GM18861 (cell line): ENCODE results near the gene KIAA1217.
A peak's percentile ranks its signal among the peaks of the same experiment; 100 is the strongest.

Source experiments
- ATAC-seq: cut with Tn5 transposase; IDR thresholded peaks from one replicate; pipeline ENCODE4 v1.9.1; 2021; ENCODE audit not compliant: unreplicated experiment

KIAA1217 gene

GRCh38 chr10:24358022-24358421 lies 149.1 kb downstream of the KIAA1217 start:
- no peak for ATAC-seq

DNA sequence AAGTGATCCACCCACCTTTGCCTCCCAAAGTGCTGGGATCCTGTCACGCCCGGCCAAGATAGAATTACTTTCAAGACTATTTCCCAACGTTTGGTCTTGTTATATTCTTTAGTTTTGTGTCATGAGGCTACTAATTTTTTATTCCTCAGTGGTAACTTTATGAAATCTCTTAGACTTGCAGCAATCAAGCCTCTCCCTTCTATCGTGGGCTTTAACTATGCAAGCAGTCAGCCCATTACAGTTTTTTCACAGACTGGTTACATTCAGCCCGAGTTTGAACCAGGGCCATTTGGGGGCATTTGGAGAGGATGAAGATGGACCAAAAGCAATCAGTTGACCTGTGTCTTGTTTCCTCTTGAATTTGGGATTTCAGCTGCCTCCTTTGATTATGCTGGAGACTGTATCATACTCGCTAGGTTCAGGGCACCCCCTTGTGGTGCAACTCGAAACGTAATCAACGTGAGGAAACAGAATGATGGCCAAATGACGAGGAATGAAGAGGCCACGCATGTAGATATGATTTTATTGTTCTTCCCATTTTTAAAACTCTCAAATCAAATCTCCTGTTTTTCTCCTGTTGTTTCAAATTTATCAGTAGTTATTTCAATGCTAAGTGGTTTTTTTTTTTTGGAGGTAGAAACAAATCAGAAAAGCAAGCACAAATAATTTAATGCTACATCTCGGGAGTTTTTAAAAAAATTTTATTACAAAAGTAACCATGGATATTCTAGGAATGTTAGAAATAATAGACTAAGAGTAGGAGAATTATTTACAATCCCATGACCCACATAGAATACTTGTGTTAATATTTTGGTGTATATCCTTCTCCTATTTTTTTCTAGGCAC lies 151.6 kb downstream of the KIAA1217 start:
- ATAC-seq: peak; percentile 64

DNA sequence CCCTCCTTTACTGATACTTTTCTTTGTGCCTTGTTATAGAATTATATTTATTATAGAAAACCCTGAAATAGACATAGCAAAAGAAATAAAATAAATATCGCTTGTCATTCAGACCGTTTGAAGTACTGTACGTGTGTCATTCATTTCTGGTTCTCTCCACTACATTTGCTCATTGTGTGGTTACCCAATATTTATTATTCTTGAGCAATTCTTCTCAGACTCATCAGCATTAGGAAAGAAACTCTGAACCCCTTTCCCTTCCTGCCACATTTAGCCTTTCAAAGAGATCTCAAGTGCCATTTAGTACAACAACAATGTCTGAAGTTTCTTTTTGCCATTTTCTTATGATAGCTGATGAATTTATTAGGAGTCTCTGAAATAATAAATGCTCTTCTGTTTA lies 154.1 kb downstream of the KIAA1217 start:
- no peak for ATAC-seq

GRCh38 chr10:24367688-24368087 lies 158.8 kb downstream of the KIAA1217 start:
- no peak for ATAC-seq

GRCh38 chr10:24370877-24371276 lies 161.9 kb downstream of the KIAA1217 start:
- ATAC-seq: no peak

GRCh38 chr10:24371396-24371795 lies 162.5 kb downstream of the KIAA1217 start:
- no peak for ATAC-seq

DNA sequence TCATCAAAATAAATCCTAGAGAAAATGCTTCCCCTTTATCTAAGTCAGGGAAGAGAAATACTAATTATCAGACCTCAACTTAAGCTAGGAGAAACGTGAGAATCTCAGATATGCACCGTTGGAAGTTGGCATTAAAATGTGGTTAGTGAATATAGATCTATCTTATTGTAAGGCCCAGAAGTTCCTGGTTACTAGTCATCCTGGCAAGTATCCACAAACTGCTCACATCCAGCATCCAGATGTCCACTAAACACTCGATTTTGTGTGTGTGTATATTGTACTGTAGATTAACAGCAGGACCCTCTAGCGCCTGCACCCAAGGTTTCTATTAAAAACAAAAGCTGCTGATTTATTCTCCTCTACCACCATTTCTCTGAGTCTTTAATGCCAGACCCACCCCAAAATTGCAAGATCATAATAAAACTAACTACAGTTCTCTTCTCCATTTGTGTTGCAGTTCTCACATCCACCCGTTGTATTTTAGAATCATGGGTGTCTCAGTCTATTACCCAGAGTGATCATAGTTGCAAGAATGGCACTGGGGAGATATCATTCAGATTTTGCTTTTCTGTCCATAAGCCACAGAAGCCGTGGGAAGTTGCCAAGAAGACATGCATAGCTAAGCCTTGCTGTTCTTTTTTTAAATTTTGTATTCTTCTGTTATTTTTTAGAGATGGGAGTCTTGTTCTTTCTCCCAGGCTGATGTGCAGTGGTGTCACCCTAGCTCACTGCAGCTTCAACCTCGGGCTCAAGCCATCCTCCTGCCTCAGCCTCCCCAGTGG lies 165.4 kb downstream of the KIAA1217 start:
- no peak for ATAC-seq

DNA sequence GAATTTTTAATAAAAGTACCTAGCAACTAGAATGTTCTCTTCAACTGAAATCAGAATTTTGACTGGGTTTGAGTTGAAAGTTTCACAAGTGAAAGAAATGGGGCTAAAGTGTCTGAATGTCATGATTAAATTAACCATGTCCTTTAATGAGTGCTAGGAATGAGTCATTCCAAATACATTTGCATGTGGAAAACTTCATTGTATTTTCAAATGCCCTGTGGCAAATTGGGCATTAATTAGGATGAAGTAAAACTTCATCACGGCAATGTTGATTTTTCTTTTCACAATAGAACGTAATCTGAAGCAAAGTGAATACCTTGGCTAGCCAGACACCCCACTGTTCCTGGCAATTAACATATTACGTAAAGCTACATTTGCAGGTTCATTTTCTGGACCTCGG lies 166.6 kb downstream of the KIAA1217 start:
- ATAC-seq: no peak

GRCh38 chr10:24376731-24377130 lies 167.8 kb downstream of the KIAA1217 start:
- no peak for ATAC-seq

- no peak for ATAC-seq
These were observed 169.4 kb downstream of the KIAA1217 start for GRCh38 chr10:24378126-24378920.

DNA sequence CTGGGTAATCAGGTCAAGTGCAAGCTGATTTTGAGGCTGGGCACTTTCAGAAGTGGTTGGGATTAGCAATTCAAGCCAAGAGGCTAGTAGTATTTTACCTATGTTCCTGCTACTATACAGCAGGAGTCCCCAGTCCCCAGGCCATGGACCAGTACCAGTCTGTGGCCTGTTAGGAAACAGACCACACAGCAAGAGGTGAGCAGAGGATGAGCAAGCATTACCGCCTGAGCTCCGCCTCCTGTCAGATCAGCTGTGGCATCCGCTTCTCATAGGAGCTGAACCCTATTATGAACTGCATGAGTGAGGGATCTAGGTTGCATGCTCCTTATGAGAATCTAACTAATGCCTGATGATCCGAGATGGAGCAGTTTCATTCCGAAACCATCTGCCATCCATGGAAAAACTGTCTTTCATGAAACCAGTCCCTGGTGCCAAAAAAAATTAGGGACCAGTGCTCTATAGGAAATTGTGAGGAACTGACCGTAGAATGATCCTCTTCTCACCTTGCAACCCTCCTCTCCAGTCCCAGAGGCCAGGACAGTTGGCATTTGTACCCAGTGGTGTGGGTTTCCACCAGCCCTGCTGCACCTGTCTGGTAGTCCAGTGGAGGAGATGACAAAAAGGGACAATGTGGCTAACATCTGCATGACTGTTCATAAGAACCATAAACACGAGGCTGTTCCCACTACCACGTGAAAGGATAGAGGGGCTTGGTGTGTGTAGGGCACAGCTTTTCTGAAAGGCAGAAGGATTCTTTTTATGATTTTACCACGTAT lies 172.5 kb downstream of the KIAA1217 start:
- ATAC-seq: no peak

DNA sequence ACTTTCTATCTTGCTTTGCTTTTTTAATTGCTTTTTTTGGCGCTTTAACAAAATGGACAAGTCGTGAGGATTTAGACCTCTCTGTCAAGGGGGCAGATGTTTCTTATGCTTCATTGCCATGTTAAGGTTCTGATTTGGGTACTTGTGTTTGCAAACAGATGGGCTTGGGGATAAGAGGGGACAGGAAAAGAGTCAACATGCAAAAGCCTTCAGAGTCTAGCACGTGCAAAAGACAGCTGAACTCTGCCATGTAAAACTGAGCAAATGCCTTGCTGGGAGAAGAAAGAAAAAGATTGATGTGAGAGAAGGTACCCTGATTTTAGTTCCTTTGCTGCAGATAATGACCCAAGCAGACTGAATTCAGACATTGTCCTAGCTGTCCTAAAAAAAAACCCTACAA lies 173.1 kb downstream of the KIAA1217 start:
- no peak for ATAC-seq

GRCh38 chr10:24382596-24382978 lies 173.6 kb downstream of the KIAA1217 start:
- no peak for ATAC-seq

DNA sequence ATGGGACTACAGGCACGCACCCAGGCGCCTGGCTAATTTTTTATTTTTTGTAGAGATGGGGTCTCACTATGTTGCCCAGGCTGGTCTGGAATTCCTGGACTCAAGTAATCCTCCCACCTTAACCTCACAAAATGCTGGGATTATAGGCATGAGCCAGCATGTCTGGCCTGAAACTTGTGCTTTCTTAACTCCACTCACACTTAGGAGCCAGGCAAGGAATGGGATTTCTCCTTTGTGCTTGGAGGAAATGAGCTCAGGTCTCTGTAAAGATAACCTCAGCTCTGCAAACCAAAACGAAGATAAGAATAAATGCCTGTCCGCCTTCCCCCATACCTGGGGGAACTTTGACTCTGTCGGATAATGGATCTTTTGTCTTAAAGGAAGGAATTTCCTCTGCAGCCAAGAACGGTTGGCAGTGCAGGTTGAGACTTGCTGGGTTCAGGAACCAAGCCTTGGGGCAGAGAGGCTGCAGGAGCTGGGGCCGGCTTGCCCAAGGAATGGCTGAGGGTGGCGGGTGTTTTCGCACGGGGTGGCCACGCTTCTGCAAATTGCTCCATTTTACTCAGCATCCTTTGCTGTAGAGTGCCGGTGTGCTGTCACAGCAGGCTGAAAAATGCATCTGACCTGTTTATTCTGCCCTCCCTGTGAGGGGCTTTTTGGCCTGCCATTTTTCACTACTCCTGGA lies 174.2 kb downstream of the KIAA1217 start:
- peak; percentile 56 for ATAC-seq

GRCh38 chr10:24383681-24384106 lies 174.8 kb downstream of the KIAA1217 start:
- ATAC-seq: peak; percentile 83

GRCh38 chr10:24384954-24385353 lies 176.0 kb downstream of the KIAA1217 start:
- no peak for ATAC-seq

DNA sequence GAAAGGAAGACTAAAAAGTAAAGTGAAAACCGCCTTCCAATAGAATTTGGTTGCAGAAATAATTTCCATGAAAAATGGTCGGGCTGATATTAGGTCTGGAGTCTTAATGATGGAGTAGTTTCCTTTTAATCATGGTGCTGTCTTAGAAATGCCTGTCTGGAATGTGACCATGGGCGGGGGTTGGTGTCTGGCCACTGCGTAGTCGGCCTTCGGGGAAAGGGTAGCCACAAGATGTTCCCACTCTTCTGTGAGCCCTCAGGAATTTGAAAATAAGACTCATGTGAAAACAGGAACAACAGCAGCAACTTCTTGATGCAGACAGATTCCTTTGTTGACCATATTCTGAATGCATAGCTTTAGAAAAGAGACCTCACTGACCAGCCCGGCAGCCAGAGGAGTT lies 176.8 kb downstream of the KIAA1217 start:
- ATAC-seq: no peak

DNA sequence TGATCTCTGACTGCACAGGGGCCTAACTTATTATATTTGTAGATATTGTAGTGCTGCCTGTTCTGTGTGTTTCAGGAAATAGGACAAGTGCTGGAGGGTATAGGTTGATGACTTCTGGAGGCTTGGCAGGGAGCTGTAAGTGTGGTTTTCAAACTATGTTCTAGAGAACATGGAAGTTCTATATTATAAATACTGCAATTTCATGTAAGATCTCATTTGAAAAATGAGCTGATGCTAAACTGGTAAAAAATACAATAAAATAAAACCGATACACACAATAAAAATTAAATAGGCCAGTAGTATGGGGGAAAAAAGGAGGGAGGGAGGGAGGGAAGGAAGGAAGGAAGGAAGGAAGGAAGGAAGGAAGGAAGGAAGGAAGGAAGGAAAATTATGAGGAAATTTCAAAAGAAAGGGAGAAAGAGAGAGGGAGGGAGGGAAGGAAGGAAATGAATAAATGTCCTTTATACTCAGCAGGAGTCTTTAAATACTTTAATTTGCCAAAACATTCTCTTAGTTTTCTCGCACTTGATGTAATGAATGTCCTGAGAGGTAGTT lies 181.3 kb downstream of the KIAA1217 start:
- ATAC-seq: no peak

DNA sequence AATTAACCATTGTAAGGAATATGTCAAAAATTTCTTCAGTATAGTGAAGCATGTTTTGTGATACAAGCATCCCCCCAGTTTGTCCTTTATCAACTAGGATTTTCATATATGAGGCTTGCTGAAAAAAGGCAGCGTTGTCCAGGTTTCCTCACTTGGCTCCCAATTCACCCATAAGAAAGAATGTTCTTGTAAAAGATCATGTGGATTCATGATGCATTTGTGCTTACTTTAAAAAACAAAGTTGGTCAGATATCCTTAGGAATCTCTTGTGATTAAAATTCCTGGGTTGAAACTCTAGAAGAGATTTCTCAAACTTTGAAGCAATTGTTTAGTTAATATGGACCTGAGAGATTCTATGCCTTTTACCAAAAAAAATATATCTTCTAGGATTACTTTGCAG lies 181.8 kb downstream of the KIAA1217 start:
- ATAC-seq: no peak

- ATAC-seq: no peak
These were observed 184.3 kb downstream of the KIAA1217 start for GRCh38 chr10:24393201-24393600.
